ENCODE results near the gene TBX15.

DNA sequence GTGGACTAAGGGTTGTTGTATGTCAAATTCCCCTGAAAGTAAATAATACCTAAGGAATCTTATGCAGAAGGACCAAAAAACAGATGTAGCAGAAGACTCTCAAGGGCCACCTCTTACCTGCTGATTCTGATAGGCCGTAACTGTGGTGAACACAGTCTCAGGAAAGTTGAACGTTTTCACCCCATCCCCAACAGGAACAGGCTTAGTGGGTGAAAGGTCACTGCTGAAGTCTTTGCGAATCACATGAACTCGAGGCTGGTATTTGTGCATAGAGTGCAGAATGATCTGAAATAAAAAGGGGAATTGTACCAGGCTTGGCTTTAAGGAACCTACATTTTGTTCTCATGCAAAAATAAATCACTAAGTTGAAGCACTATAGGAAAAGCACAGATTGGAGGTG lies 64.8 kb downstream of the TBX15 start:
- TF ChIP-seq, protein P1, sequence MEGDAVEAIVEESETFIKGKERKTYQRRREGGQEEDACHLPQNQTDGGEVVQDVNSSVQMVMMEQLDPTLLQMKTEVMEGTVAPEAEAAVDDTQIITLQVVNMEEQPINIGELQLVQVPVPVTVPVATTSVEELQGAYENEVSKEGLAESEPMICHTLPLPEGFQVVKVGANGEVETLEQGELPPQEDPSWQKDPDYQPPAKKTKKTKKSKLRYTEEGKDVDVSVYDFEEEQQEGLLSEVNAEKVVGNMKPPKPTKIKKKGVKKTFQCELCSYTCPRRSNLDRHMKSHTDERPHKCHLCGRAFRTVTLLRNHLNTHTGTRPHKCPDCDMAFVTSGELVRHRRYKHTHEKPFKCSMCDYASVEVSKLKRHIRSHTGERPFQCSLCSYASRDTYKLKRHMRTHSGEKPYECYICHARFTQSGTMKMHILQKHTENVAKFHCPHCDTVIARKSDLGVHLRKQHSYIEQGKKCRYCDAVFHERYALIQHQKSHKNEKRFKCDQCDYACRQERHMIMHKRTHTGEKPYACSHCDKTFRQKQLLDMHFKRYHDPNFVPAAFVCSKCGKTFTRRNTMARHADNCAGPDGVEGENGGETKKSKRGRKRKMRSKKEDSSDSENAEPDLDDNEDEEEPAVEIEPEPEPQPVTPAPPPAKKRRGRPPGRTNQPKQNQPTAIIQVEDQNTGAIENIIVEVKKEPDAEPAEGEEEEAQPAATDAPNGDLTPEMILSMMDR (IDR thresholded peaks at IDR 0.05) = no peak
- no peak for TF ChIP-seq POLR2A (IDR thresholded peaks at IDR 0.05)
